M059J (cell line): ENCODE measurements around the gene DNAH10. TPM values are rescaled to one million over a fixed set of nuclear protein-coding genes. Genes with fewer than 3 reads are reported as not detected.
"Not testable (repeated sequence)": the region's sequence is repeated elsewhere in the genome, so short reads cannot be mapped to it uniquely, and the experiment has no call there.

Experiments used
- DNase-seq: peaks from one replicate; pipeline ENCODE4 v3.0.0-alpha.2; 2012; ENCODE audit warnings: low read depth
- total RNA-seq: library from RNA; depleted of rRNA; stranded (reverse); fragments of >200 nt; shearing (Covaris generic); gene quantifications from 2 replicates; pipeline ENCODE4 v1.2.3, GENCODE V29; 2014

The DNAH10 gene
- total RNA-seq, 1 experiment from 2014 or later = not detected

DNA sequence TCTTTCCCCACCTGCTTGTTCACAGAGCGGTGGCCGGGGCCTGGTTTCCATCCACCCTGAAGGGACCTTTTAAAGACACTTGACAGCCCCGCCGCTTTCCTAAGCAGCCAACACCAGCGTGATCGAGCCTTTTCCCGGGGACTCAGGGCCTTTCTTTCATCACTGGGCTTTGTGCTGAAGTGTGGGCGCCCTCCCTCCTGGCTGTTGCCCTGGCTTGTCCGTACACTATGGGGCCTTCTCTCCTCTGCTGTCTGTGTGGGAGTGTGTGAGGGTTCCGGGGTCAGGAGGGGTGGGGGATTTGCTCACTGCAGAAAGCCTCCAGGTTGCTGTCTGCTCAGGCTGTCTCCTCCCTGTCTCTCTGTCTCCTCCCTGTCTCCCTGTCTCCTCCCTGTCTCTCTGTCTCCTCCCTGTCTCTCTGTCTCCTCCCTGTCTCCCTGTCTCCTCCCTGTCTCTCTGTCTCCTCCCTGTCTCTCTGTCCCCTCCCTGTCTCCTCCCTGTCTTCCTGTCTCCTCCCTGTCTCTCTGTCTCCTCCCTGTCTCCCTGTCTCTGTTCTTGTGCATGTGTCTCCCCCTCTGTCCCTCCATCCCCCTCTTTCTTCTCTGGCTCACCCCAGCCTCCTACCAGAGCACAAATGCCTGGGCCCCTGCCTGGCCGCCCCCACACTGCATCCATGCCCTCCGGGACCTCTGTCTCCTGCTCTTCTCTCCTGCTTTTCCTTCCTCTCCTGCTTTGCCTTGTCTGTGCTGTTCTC lies 145.8 kb downstream of the DNAH10 start:
- DNase-seq = no peak

DNA sequence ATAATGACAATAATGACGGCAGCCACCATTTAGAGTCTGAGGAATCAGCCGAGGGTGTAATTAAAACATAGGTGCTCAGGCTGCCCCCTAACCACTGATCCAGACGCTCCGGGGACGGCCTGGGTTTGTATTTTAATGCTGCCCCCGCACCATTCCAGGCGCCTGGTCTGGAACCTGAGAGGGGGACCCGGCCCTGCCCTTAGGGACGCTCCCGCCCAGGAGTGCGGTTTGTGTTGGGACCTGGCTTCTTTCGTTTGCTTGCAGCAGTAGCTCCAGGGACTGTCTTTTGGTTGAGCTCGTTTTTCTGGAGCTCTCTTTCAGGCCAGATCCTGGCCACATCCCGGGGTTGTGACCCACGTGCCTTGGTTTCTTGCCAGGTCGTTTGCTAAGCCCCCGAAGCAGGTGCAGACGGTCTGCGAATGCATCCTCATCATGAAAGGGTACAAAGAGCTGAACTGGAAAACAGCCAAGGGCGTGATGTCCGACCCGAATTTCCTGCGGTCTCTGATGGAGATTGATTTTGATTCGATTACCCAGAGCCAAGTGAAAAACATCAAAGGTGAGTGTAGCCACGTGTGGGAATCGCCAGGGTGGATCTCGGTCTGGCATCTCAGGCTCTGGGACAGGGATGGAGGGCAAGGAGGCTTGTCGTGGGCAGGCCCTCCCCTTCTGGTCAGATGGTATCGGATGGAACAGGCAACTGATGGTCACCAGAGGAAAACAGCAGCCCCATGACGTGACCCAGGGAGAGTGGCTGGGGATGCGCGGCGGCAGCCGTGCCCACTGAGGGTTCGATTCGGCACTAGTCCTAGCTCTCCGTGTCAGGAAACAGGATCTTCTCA lies 147.0 kb downstream of the DNAH10 start:
- DNase-seq = no peak

GRCh38 chr12:123910057-123910456 lies 148.0 kb downstream of the DNAH10 start:
- no peak for DNase-seq

DNA sequence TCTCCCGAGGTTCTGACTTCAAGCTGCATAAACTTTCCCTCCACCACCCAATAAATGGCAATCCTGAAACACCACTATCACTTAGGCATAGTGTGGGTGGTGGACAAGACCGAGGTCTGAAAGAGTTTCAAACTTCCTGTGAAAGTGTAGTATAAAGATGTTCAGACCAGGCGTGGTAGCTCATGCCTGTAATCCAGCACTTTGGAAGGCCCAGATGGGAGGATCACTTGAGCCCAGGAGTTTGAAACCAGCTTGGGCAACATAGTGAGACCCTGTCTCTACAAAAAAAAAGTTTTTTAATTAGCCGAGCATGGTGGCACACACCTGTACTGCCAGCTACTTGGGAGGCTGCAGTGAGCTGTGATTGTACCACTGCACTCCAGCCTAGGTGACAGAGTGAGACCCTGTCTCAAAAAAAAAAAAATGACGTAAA lies 148.7 kb downstream of the DNAH10 start:
- no peak for DNase-seq

DNA sequence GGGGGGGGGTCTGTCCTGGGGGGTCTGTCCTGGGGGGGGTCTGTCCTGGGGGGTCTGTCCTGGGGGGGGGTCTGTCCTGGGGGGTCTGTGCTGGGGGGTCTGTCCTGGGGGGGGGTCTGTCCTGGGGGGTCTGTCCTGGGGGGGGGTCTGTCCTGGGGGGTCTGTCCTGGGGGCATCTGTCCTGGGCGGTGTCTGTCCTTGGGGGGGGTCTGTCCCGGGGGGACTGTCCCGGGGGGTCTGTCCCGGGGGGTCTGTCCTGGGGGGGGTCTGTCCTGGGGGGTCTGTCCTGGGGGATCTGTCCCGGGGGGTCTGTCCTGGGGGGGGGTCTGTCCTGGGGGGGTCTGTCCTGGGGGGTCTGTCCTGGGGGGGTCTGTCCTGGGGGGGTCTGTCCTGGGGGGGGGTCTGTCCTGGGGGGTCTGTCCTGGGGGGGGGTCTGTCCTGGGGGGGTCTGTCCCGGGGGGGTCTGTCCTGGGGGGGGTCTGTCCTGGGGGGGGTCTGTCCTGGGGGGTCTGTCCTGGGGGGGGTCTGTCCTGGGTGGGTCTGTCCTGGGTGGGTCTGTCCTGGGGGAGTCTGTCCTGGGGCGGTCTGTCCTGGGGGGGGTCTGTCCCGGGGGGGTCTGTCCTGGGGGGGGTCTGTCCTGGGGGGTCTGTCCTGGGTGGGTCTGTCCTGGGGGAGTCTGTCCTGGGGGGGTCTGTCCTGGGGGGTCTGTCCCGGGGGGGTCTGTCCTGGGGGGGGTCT lies 149.7 kb downstream of the DNAH10 start:
- not testable (repeated sequence) for DNase-seq

DNA sequence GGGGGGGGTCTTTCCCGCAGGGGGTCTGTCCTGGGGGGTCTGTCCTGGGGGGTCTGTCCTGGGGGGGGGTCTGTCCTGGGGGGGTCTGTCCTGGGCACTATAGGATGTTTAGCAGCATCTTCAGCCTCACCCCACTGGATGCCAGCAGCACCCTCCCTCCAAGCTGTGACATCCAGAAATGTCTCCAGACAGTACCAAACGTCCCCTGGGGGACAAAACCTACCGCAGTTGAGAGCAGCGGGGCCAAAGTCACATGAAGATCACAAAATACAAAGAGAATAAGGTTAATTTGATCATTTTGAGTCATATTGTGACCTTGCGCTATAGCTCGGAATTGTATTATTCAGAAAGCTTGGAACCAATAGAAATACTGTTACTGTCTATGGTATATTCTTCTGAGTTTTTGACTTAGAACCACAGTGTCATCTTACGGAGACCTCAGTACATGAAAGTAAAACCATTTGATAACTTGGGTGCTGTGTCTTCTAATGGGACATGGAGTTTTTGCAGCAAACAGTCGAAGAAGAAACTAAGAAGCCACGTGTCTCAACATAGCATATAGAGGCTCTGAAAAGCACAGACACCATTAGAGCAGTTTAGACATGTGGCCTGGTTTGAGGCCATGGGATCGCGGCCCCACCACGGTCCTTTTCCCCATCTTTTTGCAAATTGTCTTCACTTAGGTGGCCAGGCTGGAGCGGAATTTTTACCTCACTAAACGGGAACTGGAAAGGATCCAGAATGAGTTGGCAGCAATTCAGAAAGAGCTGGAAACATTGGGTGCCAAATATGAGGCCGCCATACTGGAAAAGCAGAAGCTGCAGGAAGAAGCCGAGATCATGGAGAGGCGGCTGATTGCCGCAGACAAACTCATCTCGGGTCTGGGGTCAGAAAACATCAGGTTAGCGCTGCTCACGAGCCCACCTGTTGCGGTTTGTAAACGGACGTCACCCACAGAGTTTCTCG lies 150.6 kb downstream of the DNAH10 start:
- no peak for DNase-seq

GRCh38 chr12:123914726-123915333 lies 152.7 kb downstream of the DNAH10 start:
- no peak for DNase-seq

DNA sequence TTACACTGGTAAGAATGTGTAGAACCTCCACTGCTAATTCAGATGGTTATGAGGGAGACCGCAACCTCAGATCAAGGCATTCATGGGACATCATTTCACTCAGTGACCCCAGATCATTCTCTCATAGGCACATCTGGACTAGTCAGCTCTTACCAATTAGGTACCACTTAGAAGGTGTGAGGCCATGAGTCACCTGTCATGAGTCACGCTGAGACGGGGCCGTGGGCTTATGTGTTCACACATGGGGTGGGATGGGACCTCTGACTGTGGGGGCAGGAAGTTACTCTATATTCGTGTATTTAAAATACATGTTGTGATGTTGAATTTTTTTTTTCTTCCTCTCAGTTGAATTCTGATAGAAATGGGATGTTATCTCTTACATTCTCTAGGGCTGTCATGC lies 154.6 kb downstream of the DNAH10 start:
- DNase-seq = no peak

DNA sequence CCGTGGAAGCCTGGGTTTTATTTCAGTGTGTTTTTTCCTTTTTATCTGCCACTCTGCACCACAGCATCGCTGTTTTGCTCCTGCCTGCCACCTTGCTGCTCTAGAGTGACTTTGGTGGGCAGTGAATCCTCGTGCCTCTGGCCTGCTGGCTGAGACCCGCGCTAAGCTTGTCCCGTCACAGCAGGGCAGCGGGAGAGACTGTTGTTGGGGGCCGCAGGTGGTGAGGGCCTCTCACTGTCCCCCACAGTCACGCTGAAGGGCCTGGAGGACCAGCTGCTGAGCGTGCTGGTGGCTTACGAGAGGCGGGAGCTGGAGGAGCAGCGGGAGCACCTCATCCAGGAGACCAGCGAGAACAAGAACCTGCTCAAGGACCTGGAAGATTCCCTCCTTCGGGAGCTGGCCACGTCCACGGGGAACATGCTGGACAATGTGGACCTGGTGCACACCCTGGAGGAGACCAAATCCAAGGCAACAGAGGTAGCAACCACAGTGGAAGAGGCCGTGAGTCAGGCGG lies 155.3 kb downstream of the DNAH10 start:
- DNase-seq = no peak

DNA sequence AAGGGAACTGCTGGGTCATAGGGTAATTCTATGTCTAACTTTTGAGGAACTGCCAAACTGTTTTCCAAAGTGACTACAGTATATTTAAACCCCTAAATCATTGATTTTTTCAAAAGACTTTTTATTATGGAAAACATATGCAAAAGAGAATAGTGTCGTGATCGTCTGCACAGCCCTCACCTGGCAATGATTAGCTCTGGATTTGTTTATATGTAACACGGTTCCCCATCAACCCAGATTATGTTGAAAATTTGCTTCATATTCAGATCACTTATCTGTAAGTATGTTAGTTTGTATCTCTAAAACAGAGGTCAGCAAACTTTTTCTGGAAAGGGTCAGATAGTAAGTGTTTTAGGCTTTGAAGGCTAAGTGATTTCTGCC lies 157.9 kb downstream of the DNAH10 start:
- no peak for DNase-seq

DNA sequence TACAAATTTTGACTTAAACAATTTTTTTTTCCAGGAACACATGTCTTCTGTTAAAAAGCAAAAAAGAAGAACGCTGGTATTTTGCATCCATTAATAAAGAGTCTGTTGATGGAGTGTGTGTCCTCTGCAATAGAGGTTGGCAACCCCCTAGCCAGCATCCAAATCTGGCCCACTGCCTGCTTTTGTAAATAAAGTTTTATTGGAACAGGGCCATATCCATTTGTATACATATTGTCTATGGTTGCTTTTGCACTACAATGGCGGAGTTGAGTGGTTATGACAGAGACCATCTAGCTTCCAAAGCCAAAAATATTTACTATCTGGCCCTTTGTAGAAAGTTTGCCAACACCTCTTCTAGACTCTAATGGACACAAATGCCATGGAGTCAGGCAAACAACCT lies 160.9 kb downstream of the DNAH10 start:
- no peak for DNase-seq

DNA sequence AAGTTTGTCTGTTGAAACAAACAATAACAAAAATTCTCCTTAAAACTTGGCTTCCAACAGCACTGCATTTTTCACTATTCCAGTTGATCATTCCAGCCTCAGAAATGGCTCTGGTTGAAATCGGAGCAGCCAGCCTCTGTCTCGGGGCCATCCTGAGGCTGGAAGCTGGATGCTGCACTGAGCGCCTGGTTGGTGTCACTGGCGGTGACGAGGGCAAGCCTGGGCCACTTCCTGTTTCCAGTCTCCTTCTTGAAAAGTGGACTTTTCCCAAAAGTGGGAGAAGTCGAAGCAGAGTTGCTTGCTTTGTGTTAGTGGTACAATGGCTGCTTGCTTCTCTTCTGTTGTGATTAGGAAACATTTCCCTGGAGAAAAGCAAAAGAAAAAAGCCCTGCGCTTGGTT lies 161.8 kb downstream of the DNAH10 start:
- DNase-seq = no peak

GRCh38 chr12:123924539-123924938 lies 162.4 kb downstream of the DNAH10 start:
- DNase-seq = no peak

DNA sequence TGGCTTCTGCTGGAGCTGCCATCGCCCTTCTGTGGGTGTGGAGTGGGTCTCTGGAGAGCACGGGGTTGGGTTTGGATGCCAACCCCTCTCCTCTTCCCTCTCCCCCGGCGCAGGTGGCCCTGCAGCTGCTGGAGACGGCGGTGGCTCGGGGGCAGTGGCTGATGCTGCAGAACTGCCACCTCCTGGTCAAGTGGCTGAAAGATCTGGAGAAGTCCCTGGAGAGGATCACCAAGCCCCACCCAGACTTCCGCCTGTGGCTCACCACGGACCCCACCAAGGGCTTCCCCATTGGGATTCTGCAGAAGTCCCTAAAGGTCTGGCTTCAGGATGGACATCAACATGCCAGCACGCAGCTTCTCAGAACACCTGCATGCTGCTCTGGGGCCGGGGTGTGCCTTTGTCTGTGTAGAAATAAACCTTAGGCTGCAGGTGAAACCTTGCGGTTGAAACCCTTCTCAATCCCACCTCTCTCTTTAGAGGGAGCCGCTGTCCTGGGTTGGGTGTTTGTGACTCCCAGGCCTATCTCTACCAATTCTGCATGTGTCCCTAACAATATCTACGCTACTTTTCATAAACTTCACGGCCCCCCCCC lies 166.3 kb downstream of the DNAH10 start:
- no peak for DNase-seq

- no peak for DNase-seq
These were observed 166.8 kb downstream of the DNAH10 start for GRCh38 chr12:123928897-123929296.

DNA sequence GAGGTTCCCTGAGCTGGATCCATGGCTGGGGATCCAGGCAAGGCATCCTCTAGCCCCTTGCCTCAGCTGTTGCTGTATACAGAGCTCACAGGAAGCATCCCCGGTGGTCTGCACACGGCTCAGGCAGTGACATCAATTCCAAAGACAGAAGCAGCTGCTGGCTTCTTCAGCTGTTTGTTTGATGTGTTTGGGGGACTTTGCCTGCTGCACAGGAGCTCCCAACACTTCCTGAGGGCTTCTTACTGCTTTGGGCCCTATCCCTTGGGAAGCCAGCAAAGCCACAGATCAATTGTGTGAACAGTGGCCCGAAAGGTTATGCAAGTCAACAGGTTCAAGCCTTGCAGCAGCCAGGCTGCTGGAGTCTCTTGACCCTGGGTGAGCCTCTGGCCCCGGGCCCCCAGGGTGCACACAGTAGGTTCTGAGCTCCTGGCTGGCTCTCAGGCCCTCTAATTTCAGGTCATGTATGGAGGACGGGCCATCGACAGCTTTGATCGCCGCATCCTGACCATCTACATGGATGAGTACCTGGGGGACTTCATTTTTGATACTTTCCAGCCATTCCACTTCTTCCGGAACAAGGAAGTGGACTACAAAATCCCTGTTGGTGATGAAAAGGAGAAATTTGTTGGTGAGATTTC lies 168.0 kb downstream of the DNAH10 start:
- no peak for DNase-seq

DNA sequence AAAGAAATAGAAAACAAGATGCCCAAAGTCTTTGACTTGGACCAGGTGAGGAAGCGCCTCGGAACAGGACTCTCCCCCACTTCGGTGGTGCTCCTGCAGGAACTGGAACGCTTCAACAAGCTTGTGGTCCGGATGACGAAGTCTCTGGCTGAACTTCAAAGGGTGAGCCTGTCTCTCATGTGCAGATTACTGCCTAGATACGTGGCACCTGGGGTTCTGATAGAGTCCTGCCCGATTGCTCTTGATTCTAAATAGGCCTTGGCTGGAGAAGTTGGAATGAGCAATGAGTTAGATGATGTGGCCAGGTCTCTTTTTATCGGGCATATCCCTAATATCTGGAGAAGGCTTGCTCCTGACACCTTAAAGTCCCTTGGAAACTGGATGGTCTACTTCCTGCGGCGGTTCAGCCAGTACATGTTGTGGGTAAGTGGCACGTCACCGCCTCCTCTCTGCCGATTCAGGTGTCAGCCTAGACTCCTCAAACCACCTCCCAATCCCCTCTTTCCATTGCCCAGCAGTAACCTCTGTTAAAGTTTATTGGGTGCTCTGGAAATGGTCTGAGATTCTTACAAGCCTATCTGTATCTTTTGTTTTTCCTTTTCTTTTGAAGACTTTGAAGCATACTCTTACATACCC lies 169.7 kb downstream of the DNAH10 start:
- no peak for DNase-seq

- no peak for DNase-seq
These were observed 171.1 kb downstream of the DNAH10 start for GRCh38 chr12:123933214-123933613.

DNA sequence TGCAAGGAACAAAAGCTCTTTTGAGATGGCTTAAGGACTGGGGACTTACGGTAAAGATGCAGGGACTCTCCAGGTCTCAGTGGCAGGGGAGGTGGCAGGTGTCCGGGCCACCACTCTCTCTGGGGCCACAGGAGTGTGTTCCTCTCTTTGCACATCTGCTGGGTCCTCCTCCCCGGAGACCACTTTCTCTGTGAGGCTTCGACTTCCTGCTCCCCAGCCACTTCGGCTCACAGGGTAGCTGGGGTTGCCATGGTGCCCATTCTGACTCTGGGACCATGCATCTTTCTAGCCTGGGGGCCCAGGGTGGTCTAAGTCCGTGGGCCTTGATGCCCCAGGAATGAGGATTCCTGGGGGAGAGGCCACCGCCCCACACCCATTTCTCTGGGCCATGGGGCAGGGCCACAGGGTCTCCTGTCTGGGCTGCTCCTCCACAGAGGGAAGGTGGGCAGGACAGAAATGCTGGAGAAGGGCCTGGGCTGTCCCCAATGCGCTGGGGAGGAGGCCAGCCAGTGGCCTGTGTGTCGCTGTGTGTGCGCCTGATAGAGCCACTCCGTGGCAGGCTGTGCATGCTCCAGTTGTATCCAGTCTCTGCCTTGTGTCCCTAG lies 172.0 kb downstream of the DNAH10 start:
- no peak for DNase-seq
